K562 (cell line): ENCODE measurements around the gene ZDHHC3. TPM values are rescaled to one million over a fixed set of nuclear protein-coding genes. Genes with fewer than 3 reads are reported as not detected.

ENCODE experiments used
- ATAC-seq: fragments of 200-7000 bp; cut with Tn5 transposase; 3 replicates; pipeline ENCODE4 v1.9.1; 2020; ENCODE audit warnings: moderate library complexity
- BruUV-seq: library from RNA; stranded (reverse); fragments of 400-500 nt; replicated peaks from 2 replicates; lab custom pipeline; 2021; lab: Mats Ljungman, UMichigan
- CTCF ChIA-PET: fragments of 300-600 bp; formaldehyde crosslinking; extraction: SDS; loops from one replicate; lab custom pipeline; 2021; ENCODE audit warnings: low intra/inter-chr PET ratio; lab: Yijun Ruan, JAX
- POLR2A ChIA-PET: fragments of 300-600, 350-650 bp; sonication (Branson Sonifier 250); formaldehyde crosslinking; extraction: SDS; loops from one replicate; lab custom pipeline; 2021; ENCODE audit warnings: antibody characterized with exemption, inconsistent platforms; lab: Yijun Ruan, JAX
- DNase-seq, 4 experiments: peaks; one replicate each; pipeline versions ENCODE4 v3.0.0 to v3.0.0-alpha.2; 2011 to 2018; ENCODE audit warnings: low spot score in 3 of 4, mixed read lengths in 3 of 4; ENCODE audit errors: extremely low read depth in 1 of 4
- FAIRE-seq: peaks from 2 replicates; lab custom pipeline; 2011; peaks lifted over from hg19 to GRCh38; lab: Jason Lieb, UNC
- H2AFZ ChIP-seq: 2 replicates; pipeline ENCODE4 v1.6.0; 2011; ENCODE audit warnings: low read depth, low read length, control low read depth, inconsistent platforms
- H3K27ac ChIP-seq: fragments of 200-600 bp; 3 replicates; pipeline ENCODE4 v1.8.0; 2011; ENCODE audit warnings: low read depth, mild to moderate bottlenecking, control low read depth, inconsistent platforms, low read length, moderate library complexity, mixed read lengths; ENCODE audit errors: extremely low read depth
- H3K27me3 ChIP-seq, 2 experiments: fragments of 300-600 bp in 1 of 2; 2 replicates in 1 of 2; 3 replicates in 1 of 2; pipeline versions ENCODE4 v1.6.0 to v1.8.0; 2011; ENCODE audit warnings: inconsistent platforms in 2 of 2, low read length in 2 of 2, mild to moderate bottlenecking in 1 of 2, mixed read lengths in 1 of 2, moderate library complexity in 1 of 2; ENCODE audit not compliant: control insufficient read depth in 2 of 2, insufficient read depth in 2 of 2
- H3K36me3 ChIP-seq: fragments of 300-600 bp; 3 replicates; pipeline ENCODE4 v1.8.0; 2011; ENCODE audit warnings: mild to moderate bottlenecking, low read length, inconsistent platforms; ENCODE audit not compliant: control insufficient read depth, insufficient read depth
- H3K4me1 ChIP-seq, 2 experiments: fragments of 200-600 bp in 1 of 2; replicated peaks in 1 of 2; 2 replicates in 1 of 2; 3 replicates in 1 of 2; pipeline versions ENCODE4 v1.5.1 to v1.8.0; 2011; ENCODE audit warnings: inconsistent platforms in 2 of 2, low read length in 2 of 2, mild to moderate bottlenecking in 1 of 2, mixed read lengths in 1 of 2, moderate library complexity in 1 of 2; ENCODE audit not compliant: control insufficient read depth in 2 of 2, insufficient read depth in 2 of 2
- H3K4me2 ChIP-seq: 2 replicates; pipeline ENCODE4 v1.6.1; 2011; ENCODE audit warnings: low read length, control low read depth, inconsistent platforms, mixed read lengths; ENCODE audit not compliant: insufficient read depth
- H3K4me3 ChIP-seq: fragments of 200-600 bp; sonication (generic), shearing (Covaris generic); 2 replicates; pipeline ENCODE4 v1.5.1; 2016; ENCODE audit warnings: control low read depth, inconsistent platforms
- H3K79me2 ChIP-seq: fragments of 200-600 bp; 3 replicates; pipeline ENCODE4 v1.8.0; 2011; ENCODE audit warnings: low read length, inconsistent platforms; ENCODE audit not compliant: control insufficient read depth, insufficient read depth
- H3K9ac ChIP-seq, 2 experiments: 2 replicates each; pipeline versions ENCODE4 v1.6.0 to v1.6.1; 2011; ENCODE audit warnings: low read depth in 2 of 2, low read length in 2 of 2, control low read depth in 1 of 2, inconsistent platforms in 1 of 2, mild to moderate bottlenecking in 1 of 2, mixed read lengths in 1 of 2; ENCODE audit not compliant: insufficient read depth in 1 of 2
- H3K9me1 ChIP-seq: one replicate; pipeline ENCODE4 v1.6.0; 2011; ENCODE audit warnings: inconsistent platforms, mild to moderate bottlenecking, low read length, moderate library complexity; ENCODE audit not compliant: control insufficient read depth, insufficient read depth
- H3K9me3 ChIP-seq: replicated peaks from 2 replicates; pipeline ENCODE4 v1.5.1; 2011; ENCODE audit warnings: low read depth, low read length, inconsistent platforms; ENCODE audit not compliant: control insufficient read depth, insufficient read depth
- H4K20me1 ChIP-seq: replicated peaks from 2 replicates; pipeline ENCODE4 v1.6.1; 2011; ENCODE audit warnings: low read length, inconsistent platforms, mixed read lengths; ENCODE audit not compliant: control insufficient read depth, insufficient read depth
- ADNP ChIP-seq: fragments of 200-800 bp; sonication (Bioruptor generic); IDR thresholded peaks from 2 replicates; pipeline ENCODE4 v1.6.1; 2016; ENCODE audit warnings: missing genetic modification characterization, missing compliant biosample characterization
- CBFA2T3 ChIP-seq: fragments of 450-650 bp; IDR thresholded peaks from 2 replicates; pipeline ENCODE4 v1.6.1; 2017
- DACH1 ChIP-seq: fragments of 450-650 bp; IDR thresholded peaks from 2 replicates; pipeline ENCODE4 v1.6.1; 2018; ENCODE audit not compliant: partially characterized antibody
- HDGF ChIP-seq: fragments of 450-650 bp; IDR thresholded peaks from 2 replicates; pipeline ENCODE4 v1.6.1; 2016
- KAT2B ChIP-seq: IDR thresholded peaks from one replicate; pipeline ENCODE4 v1.6.1; 2012; ENCODE audit warnings: low read depth, mild to moderate bottlenecking, control low read depth, inconsistent platforms, low read length, moderate library complexity
- KDM1A ChIP-seq, 2 experiments: fragments of 450-650 bp; IDR thresholded peaks; 2 replicates each; pipeline ENCODE4 v1.6.1; 2016; ENCODE audit warnings: mild to moderate bottlenecking in 2 of 2
- NELFE ChIP-seq: IDR thresholded peaks from 2 replicates; pipeline ENCODE4 v1.6.1; 2011; ENCODE audit warnings: mild to moderate bottlenecking; ENCODE audit not compliant: insufficient read depth, insufficient read length
- RBBP5 ChIP-seq: fragments of 200-600 bp; sonication (generic); IDR thresholded peaks from 2 replicates; pipeline ENCODE4 v1.6.1; 2012; ENCODE audit warnings: borderline replicate concordance, mild to moderate bottlenecking, low read length, control low read depth, inconsistent platforms; ENCODE audit not compliant: insufficient read depth, poor library complexity, severe bottlenecking
- RFX7 ChIP-seq: fragments of 250-450 bp; sonication (Bioruptor Pico); IDR thresholded peaks from 2 replicates; pipeline ENCODE4 v1.5.1; 2021; ENCODE audit warnings: mild to moderate bottlenecking
- TEAD4 ChIP-seq, 2 experiments: sonication (generic) in 1 of 2; formaldehyde crosslinking in 1 of 2; IDR thresholded peaks; 2 replicates each; pipeline versions ENCODE4 v1.6.1 to v1.8.0; 2012 to 2022; ENCODE audit warnings: borderline replicate concordance in 1 of 2, inconsistent platforms in 1 of 2, low read length in 1 of 2, mild to moderate bottlenecking in 1 of 2, missing genetic modification reagents in 1 of 2
- ZBTB43 ChIP-seq: sonication (generic); formaldehyde crosslinking; IDR thresholded peaks from 2 replicates; pipeline ENCODE4 v1.8.0; 2023; ENCODE audit warnings: mild to moderate bottlenecking, missing genetic modification reagents
- ZNF778 ChIP-seq: fragments of 450-650 bp; formaldehyde crosslinking; IDR thresholded peaks from 2 replicates; pipeline ENCODE4 v1.4.0; 2020; ENCODE audit warnings: mild to moderate bottlenecking, moderate library complexity
- WGBS: fragments of 100-300 bp; shearing (Covaris generic); methylation state at CpG from one replicate; pipeline ENCODE4 v1.1.6; 2016; ENCODE audit warnings: low coverage, mixed read lengths; ENCODE audit not compliant: insufficient coverage; ENCODE audit errors: missing lambda C conversion rate; 5-methylcytosine and 5-hydroxymethylcytosine counted together
- in situ Hi-C: fragments of 300-500 bp; cut with MboI; formaldehyde crosslinking; loops from 4 replicates; pipeline ENCODE4 v1.15.0; 2018; ENCODE audit warnings: inconsistent platforms, mixed read lengths
- intact Hi-C: fragments of 100-400 bp; cut with micrococcal nuclease; formaldehyde crosslinking; loops from 2 replicates; pipeline ENCODE4 v1.14.2; 2022
- polyA plus RNA-seq, 8 experiments: library from polyadenylated mRNA; depleted of rRNA in 4 of 8; stranded (reverse) in 5 of 8; unstranded in 3 of 8; fragments of >200 nt; fragmentation: Nextera tagmentation in 2 of 8; fragmentation: Illumina TruSeq in 1 of 8; extraction: Ambion mirVana in 2 of 8; extraction: Trizol in 1 of 8; gene quantifications; 2 replicates each; pipeline versions ENCODE4 v1.2.1 to v1.2.3, GENCODE V29; 2011 to 2014; ENCODE audit warnings: inconsistent platforms in 1 of 8, missing spikeins in 1 of 8
- total RNA-seq, 7 experiments: library from RNA; depleted of rRNA in 6 of 7; stranded (reverse); fragments of >200 nt in 6 of 7; fragmentation: Illumina TruSeq in 2 of 7; extraction: Trizol in 2 of 7; gene quantifications; 2 replicates each; pipeline versions ENCODE4 v1.2.1 to v1.2.3, GENCODE V29; 2011 to 2021; ENCODE audit warnings: low replicate concordance in 1 of 7
- TF ChIP-seq, protein P1 (sequence below): fragments of 450-650 bp; formaldehyde crosslinking; IDR thresholded peaks from 2 replicates; pipeline ENCODE4 v1.4.0; 2020; ENCODE audit warnings: mild to moderate bottlenecking, moderate library complexity

The ZDHHC3 gene
- total and polyA plus RNA-seq, 9 of the 15 experiments (the other 6 are each of a cell fraction or from before 2014, with no cell fraction given), result 10.3 to 120 (median 67.2) TPM

GRCh38 chr3:44981751-44982150 lies 5.8 kb upstream of the ZDHHC3 start (continued):
- TF ChIP-seq ZBTB43, result no peak

DNA sequence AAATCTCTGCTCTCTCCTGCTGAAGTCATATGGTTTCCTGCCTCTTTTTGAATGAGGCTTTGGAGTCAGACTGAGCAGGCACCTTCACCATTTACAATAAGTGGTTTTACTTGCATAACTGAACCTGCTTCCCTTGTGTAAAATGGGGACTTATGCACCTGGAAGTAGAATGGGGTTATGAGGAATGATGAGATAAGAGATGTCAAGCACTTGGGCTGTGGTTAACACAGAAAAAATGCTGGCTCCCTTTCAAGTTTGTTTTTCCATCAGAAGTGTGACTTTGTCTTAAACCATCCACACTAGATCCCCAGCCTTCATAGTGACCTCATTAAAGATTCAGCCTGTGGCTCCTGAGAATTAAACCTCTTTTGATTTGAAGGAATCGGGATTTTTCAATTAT lies 5.2 kb upstream of the ZDHHC3 start:
- no peaks in the 10 kb centered on the region for H3K27me3 ChIP-seq
- peaks cover 96% of the 10 kb centered on the region for H3K79me2 ChIP-seq
- no peak for DNase-seq
- no peak overlapping the region for H3K4me2 ChIP-seq
- H3K4me3 ChIP-seq, result no peak overlapping the region
- H3K9me3 ChIP-seq, result 0 out of 2 replicates have a peak, but pooled peaks cover 2% of the 10 kb centered on the region
- peaks cover 35% of the 10 kb centered on the region for H4K20me1 ChIP-seq
- H2AFZ ChIP-seq, result no peak overlapping the region
- no TSS peak for BruUV-seq
- no peak for FAIRE-seq
- TF ChIP-seq RFX7 (CRISPR knock-in tag) (no peak), ADNP (no peak), HDGF (no peak), CBFA2T3 (peak; percentile 10; the same call in 1 of the 2 replicates), KAT2B (no peak), KDM1A (IDR thresholded peaks at IDR 0.05) (peak in 1 of 2 experiments; percentile 31; a peak in 1 of 4 replicates), NELFE (no peak), ZNF778 (CRISPR knock-in tag) (no peak), DACH1 (no peak), RBBP5 (no peak), TEAD4 (IDR thresholded peaks at IDR 0.05; ENCODE audit: low read length) (0 out of 2 replicates have a peak, but pooled peaks have one; percentile 19), TEAD4 (CRISPR knock-in tag; IDR thresholded peaks at IDR 0.05; ENCODE audit: borderline replicate concordance) (no peak)
- TF ChIP-seq, protein P1, sequence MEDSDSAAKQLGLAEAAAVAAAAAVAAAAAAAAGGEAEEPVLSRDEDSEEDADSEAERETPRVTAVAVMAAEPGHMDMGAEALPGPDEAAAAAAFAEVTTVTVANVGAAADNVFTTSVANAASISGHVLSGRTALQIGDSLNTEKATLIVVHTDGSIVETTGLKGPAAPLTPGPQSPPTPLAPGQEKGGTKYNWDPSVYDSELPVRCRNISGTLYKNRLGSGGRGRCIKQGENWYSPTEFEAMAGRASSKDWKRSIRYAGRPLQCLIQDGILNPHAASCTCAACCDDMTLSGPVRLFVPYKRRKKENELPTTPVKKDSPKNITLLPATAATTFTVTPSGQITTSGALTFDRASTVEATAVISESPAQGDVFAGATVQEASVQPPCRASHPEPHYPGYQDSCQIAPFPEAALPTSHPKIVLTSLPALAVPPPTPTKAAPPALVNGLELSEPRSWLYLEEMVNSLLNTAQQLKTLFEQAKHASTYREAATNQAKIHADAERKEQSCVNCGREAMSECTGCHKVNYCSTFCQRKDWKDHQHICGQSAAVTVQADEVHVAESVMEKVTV (CRISPR knock-in tag), result no peak
- H3K9me1 ChIP-seq, result no peaks in the 10 kb centered on the region
- ChIA-PET CTCF (no interaction called here), POLR2A (interaction anchor here (1.0 to 1.6 kb wide), 3 partner anchors 9 to 11 kb away, joined by 3 to 5 read pairs (median 4); no protein-coding TSS in a partner anchor)
- no peak for ATAC-seq
- H3K27ac ChIP-seq, result no peak overlapping the region
- WGBS, result 73% methylated on average over 1 of the region's 1 CpG
- peaks cover 78% of the 10 kb centered on the region for H3K36me3 ChIP-seq
- in situ Hi-C loops (no loop called here), intact Hi-C loops (no loop called here)
- no peak overlapping the region for H3K9ac ChIP-seq
- H3K4me1 ChIP-seq, result peaks cover 15 to 44% of the 10 kb centered on the region in 2 experiments
